Vagina (tissue), 2 donors: ENCODE results near the gene DNAJB1. TPM values are rescaled to one million over a fixed set of nuclear protein-coding genes. Genes with fewer than 3 reads are reported as not detected.

Experiments used
- DNase-seq, 2 donors: peaks; one replicate each; pipeline ENCODE4 v3.0.0-alpha.2; 2017; ENCODE audit errors: extremely low spot score in 2 of 2
- H3K27ac ChIP-seq: fragments of 200-600 bp; sonication (generic); one replicate; pipeline ENCODE4 v1.5.1; 2019
- H3K27me3 ChIP-seq: fragments of 200-600 bp; sonication (generic); one replicate; pipeline ENCODE4 v1.5.1; 2019
- H3K36me3 ChIP-seq, 2 donors: fragments of 200-600 bp; sonication (generic); one replicate each; pipeline ENCODE4 v1.5.1; 2017 to 2019
- H3K4me1 ChIP-seq: fragments of 200-600 bp; sonication (generic); one replicate; pipeline ENCODE4 v1.5.1; 2019
- H3K4me3 ChIP-seq, 2 donors: fragments of 200-600 bp; sonication (generic); 1 replicate in 1 of 2; 2 replicates in 1 of 2; pipeline ENCODE4 v1.5.1; 2016 to 2019
- H3K9me3 ChIP-seq: fragments of 200-600 bp; sonication (generic); one replicate; pipeline ENCODE4 v1.5.1; 2019
- POLR2A ChIP-seq, 2 donors: fragments of 450-650 bp; IDR thresholded peaks; one replicate each; pipeline ENCODE4 v1.6.1; 2017; ENCODE audit warnings: antibody characterized with exemption in 2 of 2, mild to moderate bottlenecking in 2 of 2, moderate library complexity in 2 of 2
- POLR2AphosphoS5 ChIP-seq, 2 donors: sonication (generic); formaldehyde crosslinking; IDR thresholded peaks; one replicate each; pipeline ENCODE4 v1.9.0; 2017; ENCODE audit warnings: antibody characterized with exemption in 2 of 2, mild to moderate bottlenecking in 2 of 2, low read depth in 1 of 2; ENCODE audit not compliant: insufficient read depth in 1 of 2
- intact Hi-C: fragments of 100-400 bp; cut with DNase I; formaldehyde crosslinking; loops from one replicate; pipeline ENCODE4 v1.15.1; 2023
- total RNA-seq: library from RNA; depleted of rRNA; stranded (reverse); fragments of >200 nt; gene quantifications from one replicate; pipeline ENCODE4 v1.2.3, GENCODE V29; 2016
- TF ChIP-seq, protein P1 (sequence below), 3 experiments: fragments of 450-650 bp in 2 of 3; fragments of 200-600 bp in 1 of 3; sonication (generic) in 1 of 3; IDR thresholded peaks; one replicate each; pipeline ENCODE4 v1.5.1; 2017 to 2019; ENCODE audit warnings: antibody characterized with exemption in 3 of 3, mild to moderate bottlenecking in 2 of 3, moderate library complexity in 2 of 3

The DNAJB1 gene
- total RNA-seq, 1 donor from 2014 or later = 164 TPM

DNA sequence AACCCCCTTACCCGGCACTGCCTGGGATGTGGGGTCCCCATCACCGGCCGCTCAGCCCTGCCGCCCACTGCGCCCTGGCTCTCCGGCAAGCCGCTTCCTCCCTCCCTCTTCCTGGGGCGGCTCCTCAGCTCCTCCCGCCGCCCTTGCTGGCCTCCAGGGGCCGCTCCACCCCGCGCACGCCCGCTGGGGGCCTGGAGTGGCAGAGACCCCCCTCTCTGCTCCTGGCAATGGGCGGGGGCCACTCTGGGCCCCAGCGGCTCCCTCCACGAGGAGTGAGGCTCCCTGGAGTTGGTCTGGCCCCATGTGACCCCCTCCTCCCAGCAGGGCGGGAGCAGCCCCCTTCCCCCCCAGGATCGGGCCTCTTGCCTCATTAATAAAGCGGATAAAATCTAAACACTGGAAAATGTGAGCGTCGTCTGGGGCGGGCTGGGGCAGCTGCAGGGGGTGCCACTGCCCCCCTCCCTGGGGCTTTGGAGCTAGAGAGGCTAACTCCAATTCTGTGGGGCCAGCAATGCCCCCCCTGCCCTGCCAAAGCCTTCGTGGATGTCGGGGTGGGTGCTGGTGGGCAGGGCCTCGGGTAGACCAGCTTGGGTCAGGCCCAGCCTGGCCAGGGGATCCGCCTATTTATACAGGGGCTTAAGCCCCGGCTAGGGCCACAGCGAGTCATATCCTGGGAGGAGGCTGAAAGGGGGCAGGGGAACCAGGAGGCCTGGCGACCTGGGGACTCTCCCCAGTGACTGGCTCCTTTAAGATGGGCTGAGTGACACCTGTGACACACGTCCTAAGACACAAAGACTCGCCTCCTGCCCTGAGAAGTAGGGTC lies 42.7 kb downstream of the DNAJB1 start, which contains the start of gene PTGER1:
PTGER1 (minus strand) TSS at position 104 of the 823 bp plus-strand sequence. CDS start 1,034 bp downstream, outside the sequence.
- DNase-seq = no peak
- H3K9me3 ChIP-seq = no peaks in the 10 kb centered on the region
- peak within 1 kb of the TSS; percentile 56 for H3K27ac ChIP-seq
- peaks cover 51% of the 10 kb centered on the region for H3K4me1 ChIP-seq
- intact Hi-C loops = loop anchor here (10.0 kb wide), 2 partner anchors 111 to 331 kb away; no protein-coding TSS in a partner anchor
- H3K36me3 ChIP-seq = peaks cover 0 to 27% of the 10 kb centered on the region in 2 donors
- no peaks in the 10 kb centered on the region for H3K27me3 ChIP-seq
- H3K4me3 ChIP-seq = peak within 1 kb of the TSS in 1 of 2 donors; percentile 20
- TF ChIP-seq, protein P1, sequence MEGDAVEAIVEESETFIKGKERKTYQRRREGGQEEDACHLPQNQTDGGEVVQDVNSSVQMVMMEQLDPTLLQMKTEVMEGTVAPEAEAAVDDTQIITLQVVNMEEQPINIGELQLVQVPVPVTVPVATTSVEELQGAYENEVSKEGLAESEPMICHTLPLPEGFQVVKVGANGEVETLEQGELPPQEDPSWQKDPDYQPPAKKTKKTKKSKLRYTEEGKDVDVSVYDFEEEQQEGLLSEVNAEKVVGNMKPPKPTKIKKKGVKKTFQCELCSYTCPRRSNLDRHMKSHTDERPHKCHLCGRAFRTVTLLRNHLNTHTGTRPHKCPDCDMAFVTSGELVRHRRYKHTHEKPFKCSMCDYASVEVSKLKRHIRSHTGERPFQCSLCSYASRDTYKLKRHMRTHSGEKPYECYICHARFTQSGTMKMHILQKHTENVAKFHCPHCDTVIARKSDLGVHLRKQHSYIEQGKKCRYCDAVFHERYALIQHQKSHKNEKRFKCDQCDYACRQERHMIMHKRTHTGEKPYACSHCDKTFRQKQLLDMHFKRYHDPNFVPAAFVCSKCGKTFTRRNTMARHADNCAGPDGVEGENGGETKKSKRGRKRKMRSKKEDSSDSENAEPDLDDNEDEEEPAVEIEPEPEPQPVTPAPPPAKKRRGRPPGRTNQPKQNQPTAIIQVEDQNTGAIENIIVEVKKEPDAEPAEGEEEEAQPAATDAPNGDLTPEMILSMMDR (IDR thresholded peaks at IDR 0.05) = no peak
- peak in 1 of 2 donors; percentile 12 for TF ChIP-seq POLR2AphosphoS5 (IDR thresholded peaks at IDR 0.05; ENCODE audit: insufficient read depth in 1 of 2, low read depth in 1 of 2)

DNA sequence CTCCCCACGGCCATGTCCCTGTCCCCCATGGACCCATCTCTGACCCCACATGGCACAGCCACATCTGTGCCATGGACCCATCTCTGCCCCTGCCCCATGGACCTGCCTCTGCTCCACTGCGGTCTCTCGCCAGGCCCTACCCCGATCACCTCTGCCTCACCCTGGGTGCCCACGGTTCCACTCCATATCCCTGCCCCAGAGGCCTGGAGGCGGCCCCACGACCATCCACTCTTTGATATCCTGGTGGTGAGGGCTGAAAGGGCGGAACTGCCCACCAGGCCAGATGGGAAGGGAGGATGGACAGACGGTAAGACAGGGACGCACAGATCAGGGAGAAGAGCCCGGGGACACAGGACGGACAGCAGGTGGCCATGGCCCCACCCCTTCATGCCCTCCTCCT lies 43.4 kb downstream of the DNAJB1 start:
- no peak for DNase-seq
- H3K36me3 ChIP-seq = peaks cover 0 to 23% of the 10 kb centered on the region in 2 donors
- intact Hi-C loops = loop anchor here (5.0 to 10.0 kb wide), 3 partner anchors 38 to 330 kb away; no protein-coding TSS in a partner anchor
- peak overlapping the region; percentile 56 for H3K27ac ChIP-seq
- H3K4me3 ChIP-seq = peak overlapping the region in 1 of 2 donors; percentile 20
- no peaks in the 10 kb centered on the region for H3K27me3 ChIP-seq
- TF ChIP-seq POLR2A (IDR thresholded peaks at IDR 0.05) = no peak
- peak in 1 of 2 donors; percentile 0 for TF ChIP-seq POLR2AphosphoS5 (IDR thresholded peaks at IDR 0.05; ENCODE audit: insufficient read depth in 1 of 2, low read depth in 1 of 2)
- TF ChIP-seq, protein P1 (IDR thresholded peaks at IDR 0.05) = no peak
- peaks cover 51% of the 10 kb centered on the region for H3K4me1 ChIP-seq
- H3K9me3 ChIP-seq = no peaks in the 10 kb centered on the region

DNA sequence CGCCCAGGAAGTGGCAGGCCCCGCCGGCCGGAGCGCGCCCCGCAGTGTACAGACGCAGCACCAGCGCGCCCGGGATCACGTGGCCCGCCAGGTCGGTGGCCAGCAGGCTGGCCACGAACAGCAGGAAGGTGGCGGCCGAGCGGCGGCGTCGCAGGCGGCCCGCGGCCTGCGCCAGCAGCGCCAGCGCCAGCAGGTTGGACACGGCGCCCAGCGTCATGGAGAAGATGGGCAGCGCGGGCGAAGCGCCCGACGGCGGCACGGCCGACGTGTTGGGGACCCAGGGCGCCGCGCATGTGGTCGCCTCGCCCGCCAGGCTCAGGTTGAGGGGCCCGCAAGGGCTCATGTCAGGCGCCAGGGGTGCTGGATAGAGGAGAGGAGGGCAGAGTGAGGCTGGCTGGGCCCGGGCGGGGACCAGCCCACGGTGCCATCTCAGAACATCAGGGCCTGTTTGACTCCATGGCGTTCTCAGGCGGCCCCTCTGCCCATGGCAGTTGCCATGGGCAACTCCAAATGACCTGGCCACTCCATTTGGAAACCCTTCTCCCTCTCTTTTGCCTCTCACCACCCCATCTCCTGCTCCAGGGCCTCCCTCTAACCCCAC lies 44.1 kb downstream of the DNAJB1 start:
- Histone ChIP-seq H3K4me3 (peak overlapping the region in 1 of 2 donors; percentile 20), H3K36me3 (peaks cover 0 to 23% of the 10 kb centered on the region in 2 donors), H3K4me1 (peaks cover 51% of the 10 kb centered on the region), H3K9me3 (no peaks in the 10 kb centered on the region), H3K27ac (no peak overlapping the region), H3K27me3 (no peaks in the 10 kb centered on the region)
- TF ChIP-seq, protein P1 (IDR thresholded peaks at IDR 0.05) = no peak
- TF ChIP-seq POLR2AphosphoS5 (IDR thresholded peaks at IDR 0.05; ENCODE audit: insufficient read depth in 1 of 2, low read depth in 1 of 2) (no peak), POLR2A (IDR thresholded peaks at IDR 0.05) (no peak)
- no peak for DNase-seq
- intact Hi-C loops = loop anchor here (5.0 to 10.0 kb wide), 3 partner anchors 37 to 329 kb away; no protein-coding TSS in a partner anchor

DNA sequence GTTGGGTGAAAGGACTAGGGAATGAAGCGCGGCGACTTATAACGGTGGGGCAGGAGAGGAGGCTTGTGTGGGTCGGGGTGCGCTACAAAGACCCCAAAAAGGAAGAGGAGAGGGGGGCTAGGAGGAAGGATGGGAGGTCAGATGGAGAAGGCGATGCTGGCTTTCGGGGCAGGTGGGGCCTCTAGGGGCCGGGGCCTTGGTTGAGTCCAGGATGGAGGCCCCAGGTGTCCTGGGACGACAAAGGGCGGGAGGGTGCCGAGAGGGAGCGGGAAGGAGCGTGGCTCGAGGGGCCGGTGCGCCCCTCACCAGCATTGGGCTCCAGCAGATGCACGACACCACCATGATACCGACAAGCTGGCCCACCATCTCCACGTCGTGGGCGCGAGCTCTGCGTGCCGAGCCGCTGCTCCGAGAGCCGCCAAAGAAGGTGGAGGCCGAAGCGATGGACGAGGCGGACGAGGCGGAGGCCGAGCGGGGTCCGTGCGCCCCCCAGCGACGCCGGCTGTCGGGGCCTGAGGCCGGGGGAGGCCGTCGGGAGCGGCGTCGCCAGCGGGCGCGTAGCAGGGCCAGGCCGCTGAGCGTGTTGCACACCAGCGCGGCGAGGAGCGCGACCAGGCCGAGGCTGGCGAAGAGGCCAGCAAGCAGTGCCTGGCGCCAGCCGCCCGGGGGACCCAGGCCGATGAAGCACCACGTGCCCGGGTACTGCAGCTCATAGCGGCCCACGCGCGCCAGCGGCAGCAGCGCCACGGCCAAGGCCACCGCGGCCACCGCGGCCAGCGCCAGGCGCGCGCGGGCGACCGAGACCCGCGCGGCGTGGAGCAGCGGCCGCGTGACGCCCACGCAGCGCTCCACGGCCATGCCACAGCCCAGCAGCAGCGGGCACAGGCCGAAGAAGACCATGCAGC lies 44.9 kb downstream of the DNAJB1 start:
- intact Hi-C loops = loop anchor here (5.0 to 10.0 kb wide), 3 partner anchors 36 to 329 kb away; no protein-coding TSS in a partner anchor
- Histone ChIP-seq H3K4me3 (peak overlapping the region in 1 of 2 donors; percentile 20), H3K27ac (no peak overlapping the region)

More for the DNA sequence above, 44.9 kb downstream of the DNAJB1 start:
- peaks cover 48% of the 10 kb centered on the region for H3K4me1 ChIP-seq
- H3K36me3 ChIP-seq = peaks cover 0 to 17% of the 10 kb centered on the region in 2 donors
- no peak for DNase-seq
- no peaks in the 10 kb centered on the region for H3K27me3 ChIP-seq
- TF ChIP-seq POLR2A (IDR thresholded peaks at IDR 0.05) = no peak
- TF ChIP-seq, protein P1 (IDR thresholded peaks at IDR 0.05) = no peak
- H3K9me3 ChIP-seq = no peaks in the 10 kb centered on the region
